ENCODE results near the gene KRTAP10-2. TPM values are rescaled to one million over a fixed set of nuclear protein-coding genes. Genes with fewer than 3 reads are reported as not detected.

KRTAP10-2 gene
- polyA plus RNA-seq, 1 donor = not detected

Other genes starting within 250 kb of the KRTAP10-2 start
- 18.2 TPM for gene CFAP410, start 212.1 kb downstream of the KRTAP10-2 start, polyA plus RNA-seq (ENCODE audit: insufficient read length)
- gene TRPM2, start 197.9 kb downstream of the KRTAP10-2 start, polyA plus RNA-seq (ENCODE audit: insufficient read length) = 0.57 TPM
- 4.6 TPM for gene LRRC3, start 96.0 kb downstream of the KRTAP10-2 start, polyA plus RNA-seq (ENCODE audit: insufficient read length)
- gene KRTAP10-1, start 11.3 kb downstream of the KRTAP10-2 start, polyA plus RNA-seq (ENCODE audit: insufficient read length) = not detected
- not detected for gene KRTAP10-3, start 7.3 kb upstream of the KRTAP10-2 start, polyA plus RNA-seq (ENCODE audit: insufficient read length)
- gene KRTAP10-4, start 22.2 kb upstream of the KRTAP10-2 start, polyA plus RNA-seq (ENCODE audit: insufficient read length) = not detected
- gene KRTAP10-5, start 29.1 kb upstream of the KRTAP10-2 start, polyA plus RNA-seq (ENCODE audit: insufficient read length) = not detected
- gene KRTAP10-6, start 41.0 kb upstream of the KRTAP10-2 start, polyA plus RNA-seq (ENCODE audit: insufficient read length) = not detected
- gene KRTAP10-7, start 49.1 kb upstream of the KRTAP10-2 start, polyA plus RNA-seq (ENCODE audit: insufficient read length) = not detected
- gene KRTAP10-8, start 60.6 kb upstream of the KRTAP10-2 start, polyA plus RNA-seq (ENCODE audit: insufficient read length) = not detected
- not detected for gene KRTAP10-9, start 75.6 kb upstream of the KRTAP10-2 start, polyA plus RNA-seq (ENCODE audit: insufficient read length)
- not detected for gene KRTAP10-10, start 85.9 kb upstream of the KRTAP10-2 start, polyA plus RNA-seq (ENCODE audit: insufficient read length)
- gene KRTAP10-11, start 94.9 kb upstream of the KRTAP10-2 start, polyA plus RNA-seq (ENCODE audit: insufficient read length) = not detected
- gene KRTAP12-4, start 103.2 kb upstream of the KRTAP10-2 start, polyA plus RNA-seq (ENCODE audit: insufficient read length) = not detected
- not detected for gene KRTAP12-3, start 106.4 kb upstream of the KRTAP10-2 start, polyA plus RNA-seq (ENCODE audit: insufficient read length)
- gene KRTAP12-2, start 115.4 kb upstream of the KRTAP10-2 start, polyA plus RNA-seq (ENCODE audit: insufficient read length) = not detected
- not detected for gene KRTAP12-1, start 130.7 kb upstream of the KRTAP10-2 start, polyA plus RNA-seq (ENCODE audit: insufficient read length)
- not detected for gene KRTAP10-12, start 145.7 kb upstream of the KRTAP10-2 start, polyA plus RNA-seq (ENCODE audit: insufficient read length)
- 0.96 TPM for gene TSPEAR, start 160.1 kb upstream of the KRTAP10-2 start, polyA plus RNA-seq (ENCODE audit: insufficient read length)